ENCODE measurements around the gene ENG. TPM values are rescaled to one million over a fixed set of nuclear protein-coding genes. Genes with fewer than 3 reads are reported as not detected.

The ENG gene
- polyA plus RNA-seq, 3 donors, result 15.7 to 26.0 (median 17.9) TPM

DNA sequence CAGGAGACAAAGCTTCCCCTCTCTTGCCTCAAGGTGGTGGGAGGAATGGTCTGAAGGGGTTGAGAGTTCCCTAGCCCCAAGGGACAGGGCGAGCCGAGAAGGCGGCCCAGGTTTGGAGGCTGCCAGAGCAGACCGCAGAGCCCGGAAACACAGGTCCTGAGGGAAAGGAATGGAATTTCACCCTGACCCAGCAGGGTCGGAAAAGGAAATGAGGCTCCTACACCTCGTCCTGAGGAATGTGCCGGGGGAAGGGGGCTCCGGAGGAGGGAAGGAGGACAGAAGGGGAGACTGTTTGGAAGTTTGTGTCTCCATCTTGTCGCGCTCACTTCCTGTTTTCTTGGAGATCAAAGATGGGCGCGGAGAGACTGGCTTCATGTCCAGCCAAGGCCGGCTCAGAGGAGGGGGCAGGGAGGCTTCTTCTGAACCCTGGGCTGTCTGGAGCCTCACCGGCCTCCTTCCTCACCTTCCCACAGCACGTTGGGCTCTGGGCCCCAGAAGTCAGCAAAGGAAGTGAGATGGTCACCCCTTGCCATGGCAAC is 9.6 kb downstream of the ENG start:
- H3K9me3 Mint-ChIP-seq, result peaks cover 12 to 19% (median 15%) of the 10 kb centered on the region in 7 donors
- H3K79me2 ChIP-seq (ENCODE audit: insufficient read depth, low read length), result no peaks in the 10 kb centered on the region
- peaks cover 0 to 3% (median 0%) of the 10 kb centered on the region in 3 donors for H3K27me3 Mint-ChIP-seq (ENCODE audit: low read depth in 3 of 3)
- H4K20me1 ChIP-seq (ENCODE audit: insufficient read depth, low read length), result peaks cover 13% of the 10 kb centered on the region
- H3K27ac Mint-ChIP-seq, result peak overlapping the region in 2 of 7 donors; percentile 30 to 40
- peak overlapping the region in 1 of 2 donors; percentile 14 for H3K27ac ChIP-seq (ENCODE audit: low read depth in 1 of 2, low read length in 2 of 2)
- no peak overlapping the region for H3K4me3 ChIP-seq (replicated peaks in 1 of 3; ENCODE audit: low read depth in 2 of 3, low read length in 3 of 3)
- H3K36me3 Mint-ChIP-seq, result peaks cover 31 to 41% of the 10 kb centered on the region in 2 donors
- H3K4me3 Mint-ChIP-seq, result no peak overlapping the region
- H3K36me3 ChIP-seq (replicated peaks in 1 of 2; ENCODE audit: control insufficient read depth in 1 of 2, insufficient read depth in 2 of 2, low read length in 2 of 2), result peaks cover 18 to 27% of the 10 kb centered on the region in 2 donors
- intact Hi-C loops (cut with micrococcal nuclease), result no loop called here
- peaks cover 5% of the 10 kb centered on the region for H3K4me1 Mint-ChIP-seq
- no peaks in the 10 kb centered on the region for H3K27me3 ChIP-seq (ENCODE audit: control insufficient read depth in 2 of 2, insufficient read depth in 2 of 2, low read length in 2 of 2)
- TF ChIP-seq, protein P1, sequence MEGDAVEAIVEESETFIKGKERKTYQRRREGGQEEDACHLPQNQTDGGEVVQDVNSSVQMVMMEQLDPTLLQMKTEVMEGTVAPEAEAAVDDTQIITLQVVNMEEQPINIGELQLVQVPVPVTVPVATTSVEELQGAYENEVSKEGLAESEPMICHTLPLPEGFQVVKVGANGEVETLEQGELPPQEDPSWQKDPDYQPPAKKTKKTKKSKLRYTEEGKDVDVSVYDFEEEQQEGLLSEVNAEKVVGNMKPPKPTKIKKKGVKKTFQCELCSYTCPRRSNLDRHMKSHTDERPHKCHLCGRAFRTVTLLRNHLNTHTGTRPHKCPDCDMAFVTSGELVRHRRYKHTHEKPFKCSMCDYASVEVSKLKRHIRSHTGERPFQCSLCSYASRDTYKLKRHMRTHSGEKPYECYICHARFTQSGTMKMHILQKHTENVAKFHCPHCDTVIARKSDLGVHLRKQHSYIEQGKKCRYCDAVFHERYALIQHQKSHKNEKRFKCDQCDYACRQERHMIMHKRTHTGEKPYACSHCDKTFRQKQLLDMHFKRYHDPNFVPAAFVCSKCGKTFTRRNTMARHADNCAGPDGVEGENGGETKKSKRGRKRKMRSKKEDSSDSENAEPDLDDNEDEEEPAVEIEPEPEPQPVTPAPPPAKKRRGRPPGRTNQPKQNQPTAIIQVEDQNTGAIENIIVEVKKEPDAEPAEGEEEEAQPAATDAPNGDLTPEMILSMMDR (IDR thresholded peaks at IDR 0.05), result no peak
- no peak overlapping the region for H3K9ac ChIP-seq (ENCODE audit: insufficient read depth, low read length, poor library complexity, severe bottlenecking)
- no peak overlapping the region for H3K4me2 ChIP-seq (replicated peaks; ENCODE audit: extremely low read depth, low read length, poor library complexity, severe bottlenecking)
- no peak for DNase-seq
- no peaks in the 10 kb centered on the region for H3K4me1 ChIP-seq (ENCODE audit: control insufficient read depth in 1 of 2, insufficient read depth in 2 of 2, low read length in 2 of 2)
- H2AFZ ChIP-seq (ENCODE audit: insufficient read depth, low read depth, low read length, poor library complexity, severe bottlenecking), result no peak overlapping the region
- WGBS (ENCODE audit: insufficient coverage), result 100% methylated on average over 5 of the region's 16 CpGs
- peaks cover 13 to 17% of the 10 kb centered on the region in 2 donors for H3K9me3 ChIP-seq (replicated peaks in 1 of 2; ENCODE audit: control insufficient read depth in 1 of 2, insufficient read depth in 1 of 2, low read length in 2 of 2)

DNA sequence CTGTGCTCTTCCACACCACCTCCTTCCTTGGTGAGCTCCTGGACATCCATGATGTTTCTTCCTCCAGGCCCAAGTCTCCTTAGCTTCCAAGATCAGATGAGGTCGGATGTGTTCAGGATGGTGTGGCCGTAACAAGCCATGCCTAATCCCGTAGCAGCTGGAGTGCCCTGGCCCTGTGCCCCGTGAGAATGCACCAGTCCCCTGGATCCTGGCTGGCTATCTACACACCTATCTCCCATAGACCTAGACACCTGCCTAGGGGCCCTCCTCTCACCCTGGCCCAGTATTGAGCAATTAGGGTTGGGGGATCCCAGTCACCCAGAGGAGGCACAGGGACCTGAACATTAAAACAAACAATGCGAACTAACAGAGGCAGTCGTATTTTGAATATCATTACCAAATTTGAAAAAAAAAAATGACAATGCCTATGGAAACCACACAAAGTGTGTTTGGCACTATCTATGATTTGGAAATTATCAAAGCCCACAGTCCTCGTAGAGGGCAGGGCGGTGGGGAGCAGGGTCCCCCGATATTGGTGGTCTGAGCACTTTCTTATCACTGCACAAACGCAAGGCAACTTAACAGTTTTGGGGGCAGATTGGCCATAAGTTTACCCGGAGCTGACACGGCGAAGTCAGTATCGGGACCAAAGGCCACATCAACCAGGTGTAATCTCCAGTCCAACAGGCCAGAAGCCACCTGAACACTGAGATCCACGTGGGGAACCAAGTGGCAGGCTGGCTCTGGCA is 13.2 kb downstream of the ENG start:
- Mint-ChIP-seq H3K9me3 (no peaks in the 10 kb centered on the region), H3K4me1 (peaks cover 25% of the 10 kb centered on the region), H3K27ac (peak overlapping the region in 1 of 7 donors; percentile 37), H3K27me3 (ENCODE audit: low read depth in 3 of 3) (peaks cover 2 to 6% (median 2%) of the 10 kb centered on the region in 3 donors), H3K4me3 (no peak overlapping the region), H3K36me3 (peaks cover 33 to 51% of the 10 kb centered on the region in 2 donors)
- Histone ChIP-seq H2AFZ (ENCODE audit: insufficient read depth, low read depth, low read length, poor library complexity, severe bottlenecking) (no peak overlapping the region), H3K27me3 (ENCODE audit: control insufficient read depth in 2 of 2, insufficient read depth in 2 of 2, low read length in 2 of 2) (no peaks in the 10 kb centered on the region), H3K4me3 (replicated peaks in 1 of 3; ENCODE audit: low read depth in 2 of 3, low read length in 3 of 3) (no peak overlapping the region), H3K9ac (ENCODE audit: insufficient read depth, low read length, poor library complexity, severe bottlenecking) (no peak overlapping the region), H3K9me3 (replicated peaks in 1 of 2; ENCODE audit: control insufficient read depth in 1 of 2, insufficient read depth in 1 of 2, low read length in 2 of 2) (no peaks in the 10 kb centered on the region), H3K79me2 (ENCODE audit: insufficient read depth, low read length) (no peaks in the 10 kb centered on the region), H3K36me3 (replicated peaks in 1 of 2; ENCODE audit: control insufficient read depth in 1 of 2, insufficient read depth in 2 of 2, low read length in 2 of 2) (peaks cover 17 to 18% of the 10 kb centered on the region in 2 donors), H4K20me1 (ENCODE audit: insufficient read depth, low read length) (peaks cover 8% of the 10 kb centered on the region), H3K4me2 (replicated peaks; ENCODE audit: extremely low read depth, low read length, poor library complexity, severe bottlenecking) (no peak overlapping the region), H3K4me1 (ENCODE audit: control insufficient read depth in 1 of 2, insufficient read depth in 2 of 2, low read length in 2 of 2) (peaks cover 14 to 16% of the 10 kb centered on the region in 2 donors), H3K27ac (ENCODE audit: low read depth in 1 of 2, low read length in 2 of 2) (no peak overlapping the region)
- WGBS (ENCODE audit: insufficient coverage), result 95% methylated on average over 13 of the region's 15 CpGs
- intact Hi-C loops (cut with micrococcal nuclease), result no loop called here
- TF ChIP-seq, protein P1 (IDR thresholded peaks at IDR 0.05), result no peak
- DNase-seq, result no peak

Data from CD14-positive monocyte (primary cell).